Uterus (tissue), 4 donors: ENCODE data around the gene NEGR1. TPM values are rescaled to one million over a fixed set of nuclear protein-coding genes. Genes with fewer than 3 reads are reported as not detected.
"Not testable (repeated sequence)": the region's sequence is repeated elsewhere in the genome, so short reads cannot be mapped to it uniquely, and the experiment has no call there.

Source experiments
- DNase-seq, 2 donors: peaks; one replicate each; pipeline ENCODE4 v3.0.0-alpha.2; 2019 to 2020
- H3K27ac ChIP-seq, 2 donors: fragments of 200-600 bp; sonication (generic); 1 replicate in 1 of 2; 2 replicates in 1 of 2; pipeline ENCODE4 v1.5.1; 2016 to 2018
- H3K27me3 ChIP-seq, 2 donors: fragments of 200-600 bp; sonication (generic); one replicate each; pipeline ENCODE4 v1.5.1; 2018 to 2019; ENCODE audit warnings: control low read depth in 1 of 2
- H3K36me3 ChIP-seq, 2 donors: fragments of 200-600 bp; sonication (generic); one replicate each; pipeline ENCODE4 v1.5.1; 2019; ENCODE audit warnings: control low read depth in 1 of 2
- H3K4me1 ChIP-seq, 2 donors: fragments of 200-600 bp; sonication (generic); one replicate each; pipeline ENCODE4 v1.5.1; 2018 to 2019; ENCODE audit warnings: control low read depth in 1 of 2
- H3K4me3 ChIP-seq, 2 donors: fragments of 200-600 bp; sonication (generic); 1 replicate in 1 of 2; 2 replicates in 1 of 2; pipeline ENCODE4 v1.5.1; 2018 to 2019; ENCODE audit warnings: mild to moderate bottlenecking in 1 of 2
- H3K9me3 ChIP-seq, 2 donors: fragments of 200-600 bp; sonication (generic); one replicate each; pipeline ENCODE4 v1.5.1; 2019; ENCODE audit warnings: control low read depth in 1 of 2
- POLR2A ChIP-seq, 2 donors: fragments of 450-650 bp; IDR thresholded peaks; one replicate each; pipeline ENCODE4 v1.6.1; 2016; ENCODE audit warnings: antibody characterized with exemption in 2 of 2, mild to moderate bottlenecking in 1 of 2, moderate library complexity in 1 of 2
- intact Hi-C: fragments of 100-400 bp; cut with DNase I; formaldehyde crosslinking; loops from one replicate; pipeline ENCODE4 v1.15.1; 2023; ENCODE audit warnings: low total_unique reads
- total RNA-seq, 4 donors: library from RNA; depleted of rRNA in 3 of 4; stranded (reverse); fragments of >200 nt in 3 of 4; gene quantifications; one replicate each; pipeline versions ENCODE4 v1.1.0 to v1.2.4, GENCODE V29; 2014 to 2023
- TF ChIP-seq, protein P1 (sequence below), 4 experiments: fragments of 200-600 bp in 2 of 4; fragments of 450-650 bp in 2 of 4; sonication (generic) in 2 of 4; IDR thresholded peaks; one replicate each; pipeline ENCODE4 v1.5.1; 2016 to 2019; ENCODE audit warnings: antibody characterized with exemption in 4 of 4, mild to moderate bottlenecking in 2 of 4, moderate library complexity in 1 of 4
- donor health status: DM: yes; HTN: yes; CAD: no.

Gene NEGR1
- total RNA-seq, 4 donors from 2014 or later = 6.7 to 42.9 (median 33.3) TPM

DNA sequence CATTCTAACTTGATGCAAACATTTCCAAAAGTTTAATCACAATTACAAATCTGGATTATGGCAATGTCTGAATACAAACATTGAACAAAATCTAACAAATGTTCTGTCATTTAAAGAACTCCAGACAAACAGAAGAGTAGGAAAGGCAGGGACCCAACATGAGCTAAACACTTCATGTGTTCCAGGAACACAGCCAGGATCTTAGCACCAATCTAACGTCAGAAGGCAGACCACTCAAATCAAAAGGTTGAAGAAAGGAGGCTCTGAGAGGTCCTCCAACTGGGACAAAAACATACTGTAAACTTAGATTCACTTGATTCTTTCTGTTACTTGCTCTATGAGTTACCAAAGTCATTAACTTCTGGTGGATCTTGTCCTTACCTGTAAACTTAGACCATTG lies 374.0 kb downstream of the NEGR1 start:
- Histone ChIP-seq H3K4me1 (no peaks in the 10 kb centered on the region), H3K9me3 (no peaks in the 10 kb centered on the region), H3K36me3 (no peaks in the 10 kb centered on the region), H3K27ac (no peak overlapping the region), H3K4me3 (no peak overlapping the region), H3K27me3 (no peaks in the 10 kb centered on the region)
- DNase-seq = no peak
- intact Hi-C loops = no loop called here
- TF ChIP-seq, protein P1, sequence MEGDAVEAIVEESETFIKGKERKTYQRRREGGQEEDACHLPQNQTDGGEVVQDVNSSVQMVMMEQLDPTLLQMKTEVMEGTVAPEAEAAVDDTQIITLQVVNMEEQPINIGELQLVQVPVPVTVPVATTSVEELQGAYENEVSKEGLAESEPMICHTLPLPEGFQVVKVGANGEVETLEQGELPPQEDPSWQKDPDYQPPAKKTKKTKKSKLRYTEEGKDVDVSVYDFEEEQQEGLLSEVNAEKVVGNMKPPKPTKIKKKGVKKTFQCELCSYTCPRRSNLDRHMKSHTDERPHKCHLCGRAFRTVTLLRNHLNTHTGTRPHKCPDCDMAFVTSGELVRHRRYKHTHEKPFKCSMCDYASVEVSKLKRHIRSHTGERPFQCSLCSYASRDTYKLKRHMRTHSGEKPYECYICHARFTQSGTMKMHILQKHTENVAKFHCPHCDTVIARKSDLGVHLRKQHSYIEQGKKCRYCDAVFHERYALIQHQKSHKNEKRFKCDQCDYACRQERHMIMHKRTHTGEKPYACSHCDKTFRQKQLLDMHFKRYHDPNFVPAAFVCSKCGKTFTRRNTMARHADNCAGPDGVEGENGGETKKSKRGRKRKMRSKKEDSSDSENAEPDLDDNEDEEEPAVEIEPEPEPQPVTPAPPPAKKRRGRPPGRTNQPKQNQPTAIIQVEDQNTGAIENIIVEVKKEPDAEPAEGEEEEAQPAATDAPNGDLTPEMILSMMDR (IDR thresholded peaks at IDR 0.05) = no peak
- TF ChIP-seq POLR2A (IDR thresholded peaks at IDR 0.05) = no peak

DNA sequence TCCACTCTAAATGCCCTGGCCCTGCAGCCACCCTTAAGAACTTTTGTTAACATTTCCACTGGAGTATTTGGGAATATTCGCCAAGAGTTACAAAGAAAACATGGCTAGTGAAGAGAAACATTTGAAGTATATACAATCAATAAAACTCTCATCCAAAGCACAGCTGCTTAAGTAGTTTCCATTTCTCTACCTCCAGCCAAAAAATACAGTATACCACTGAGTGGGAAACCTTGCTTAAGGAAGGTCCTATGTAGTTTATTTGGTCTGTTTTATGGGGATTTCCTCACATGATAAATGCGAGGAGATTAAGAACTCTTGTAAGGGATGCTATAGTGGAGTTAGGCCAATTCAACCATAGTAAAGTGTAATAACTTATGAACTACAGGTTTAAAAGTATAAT lies 382.5 kb downstream of the NEGR1 start:
- DNase-seq = no peak
- Histone ChIP-seq H3K27ac (no peak overlapping the region), H3K4me1 (no peaks in the 10 kb centered on the region), H3K27me3 (no peaks in the 10 kb centered on the region), H3K9me3 (no peaks in the 10 kb centered on the region), H3K4me3 (no peak overlapping the region), H3K36me3 (no peaks in the 10 kb centered on the region)
- intact Hi-C loops = no loop called here
- TF ChIP-seq, protein P1 (IDR thresholded peaks at IDR 0.05) = no peak
- TF ChIP-seq POLR2A (IDR thresholded peaks at IDR 0.05) = no peak

DNA sequence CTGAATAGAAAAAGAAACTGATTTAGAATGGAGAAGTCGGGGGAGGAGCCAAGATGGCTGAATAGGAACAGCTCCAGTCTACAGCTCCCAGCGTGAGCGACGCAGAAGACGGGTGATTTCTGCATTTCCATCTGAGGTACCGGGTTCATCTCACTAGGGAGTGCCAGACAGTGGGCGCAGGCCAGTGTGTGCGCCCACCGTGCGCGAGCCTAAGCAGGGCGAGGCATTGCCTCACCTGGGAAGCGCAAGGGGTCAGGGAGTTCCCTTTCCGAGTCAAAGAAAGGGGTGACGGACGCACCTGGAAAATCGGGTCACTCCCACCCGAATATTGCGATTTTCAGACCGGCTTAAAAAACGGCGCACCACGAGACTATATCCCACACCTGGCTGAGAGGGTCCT lies 394.2 kb downstream of the NEGR1 start:
- H3K4me1 ChIP-seq, H3K27me3 ChIP-seq, DNase-seq, H3K4me3 ChIP-seq, H3K27ac ChIP-seq, H3K9me3 ChIP-seq, H3K36me3 ChIP-seq, intact Hi-C loops: not testable (repeated sequence)

DNA sequence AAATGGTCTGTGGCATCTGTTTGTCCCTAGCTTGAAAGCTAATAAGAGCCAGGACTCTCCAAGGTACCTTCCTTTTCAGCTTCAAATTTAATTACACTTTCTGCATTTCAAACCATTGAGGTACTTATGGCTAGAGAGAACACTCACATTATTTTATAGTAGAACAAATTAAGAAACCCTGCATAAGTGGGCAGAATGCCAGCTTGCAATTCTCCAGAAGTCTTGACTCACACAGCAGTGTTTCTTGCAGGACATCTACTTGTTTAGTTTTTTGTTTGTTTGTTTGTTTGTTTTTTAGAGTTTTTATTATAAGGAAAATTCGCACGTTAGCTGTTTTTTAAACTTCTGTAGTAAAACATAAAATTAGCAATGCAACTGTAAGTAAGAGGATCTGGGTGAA lies 397.2 kb downstream of the NEGR1 start:
- DNase-seq = peak in 1 of 2 donors; percentile 18
- Histone ChIP-seq H3K27me3 (no peaks in the 10 kb centered on the region), H3K4me3 (no peak overlapping the region), H3K4me1 (no peaks in the 10 kb centered on the region), H3K27ac (no peak overlapping the region), H3K36me3 (no peaks in the 10 kb centered on the region), H3K9me3 (no peaks in the 10 kb centered on the region)
- TF ChIP-seq, protein P1 (IDR thresholded peaks at IDR 0.05) = no peak
- no peak for TF ChIP-seq POLR2A (IDR thresholded peaks at IDR 0.05)
- intact Hi-C loops = no loop called here

DNA sequence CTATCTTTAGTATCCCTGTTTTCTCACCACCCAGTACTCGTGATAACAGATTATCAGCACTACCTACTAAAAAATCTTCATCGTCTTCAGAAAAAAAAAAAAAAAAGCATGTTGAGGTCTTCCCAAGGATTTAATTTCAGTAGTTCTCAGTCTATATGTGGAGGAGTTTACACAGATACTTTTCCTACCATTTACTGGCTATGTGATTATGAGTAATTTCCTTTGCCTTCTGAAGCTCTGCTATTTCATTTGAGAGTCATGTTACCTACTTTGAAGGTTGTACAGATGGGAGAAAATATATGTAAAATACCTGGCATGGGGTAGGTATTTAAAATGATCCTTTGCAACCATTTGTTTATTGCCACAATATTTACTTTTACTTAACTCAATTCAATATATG lies 399.7 kb downstream of the NEGR1 start:
- H3K4me1 ChIP-seq = no peaks in the 10 kb centered on the region
- H3K27me3 ChIP-seq = no peaks in the 10 kb centered on the region
- no peak for DNase-seq
- no peaks in the 10 kb centered on the region for H3K9me3 ChIP-seq
- TF ChIP-seq, protein P1 (IDR thresholded peaks at IDR 0.05) = no peak
- TF ChIP-seq POLR2A (IDR thresholded peaks at IDR 0.05) = no peak
- no peak overlapping the region for H3K4me3 ChIP-seq
- H3K27ac ChIP-seq = no peak overlapping the region
- H3K36me3 ChIP-seq = no peaks in the 10 kb centered on the region
- intact Hi-C loops = no loop called here

DNA sequence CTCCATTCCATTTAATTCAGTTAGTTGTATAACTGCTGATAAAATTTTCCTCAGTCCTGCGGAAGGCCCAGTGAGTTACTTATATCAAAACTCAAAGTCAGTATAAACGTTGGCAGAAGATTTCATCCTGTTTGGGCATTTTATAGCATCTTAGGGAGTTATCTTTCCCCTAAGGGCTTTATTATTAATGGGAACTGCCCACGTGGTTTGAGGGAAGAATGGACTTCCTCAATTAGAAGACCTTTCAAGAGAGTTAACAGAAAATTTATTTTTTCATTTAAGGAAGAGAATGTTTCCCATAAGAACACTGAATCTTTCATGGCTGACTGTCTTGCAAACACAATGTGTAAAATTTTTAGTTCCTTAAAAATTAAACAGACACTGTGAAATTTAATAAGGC lies 400.1 kb downstream of the NEGR1 start:
- no peaks in the 10 kb centered on the region for H3K36me3 ChIP-seq
- no peaks in the 10 kb centered on the region for H3K9me3 ChIP-seq
- H3K27ac ChIP-seq = no peak overlapping the region
- no peaks in the 10 kb centered on the region for H3K4me1 ChIP-seq
- TF ChIP-seq POLR2A (IDR thresholded peaks at IDR 0.05) = no peak
- TF ChIP-seq, protein P1 (IDR thresholded peaks at IDR 0.05) = no peak
- no peak for DNase-seq
- intact Hi-C loops = no loop called here
- H3K4me3 ChIP-seq = no peak overlapping the region
- no peaks in the 10 kb centered on the region for H3K27me3 ChIP-seq
